Transverse colon (tissue), 4 donors: ENCODE measurements around the gene SHH.

Experiments used
- EP300 ChIP-seq: sonication (generic); formaldehyde crosslinking; IDR thresholded peaks from one replicate; pipeline ENCODE4 v1.6.1; 2017; ENCODE audit warnings: antibody characterized with exemption, low read depth
- POLR2A ChIP-seq: fragments of 450-650 bp; IDR thresholded peaks from one replicate; pipeline ENCODE4 v1.6.1; 2016; ENCODE audit warnings: antibody characterized with exemption, mild to moderate bottlenecking, moderate library complexity
- POLR2AphosphoS5 ChIP-seq, 3 donors: sonication (generic); formaldehyde crosslinking; IDR thresholded peaks; one replicate each; pipeline ENCODE4 v1.6.1; 2016; ENCODE audit warnings: antibody characterized with exemption in 3 of 3
- TF ChIP-seq, protein P1 (sequence below), 5 experiments: fragments of 200-600 bp in 3 of 5; fragments of 450-650 bp in 2 of 5; sonication (generic) in 3 of 5; IDR thresholded peaks; 1 replicate in 2 of 5; 2 replicates in 3 of 5; pipeline ENCODE4 v1.5.1; 2016 to 2017; ENCODE audit warnings: antibody characterized with exemption in 5 of 5, inconsistent platforms in 3 of 5, mild to moderate bottlenecking in 2 of 5, moderate library complexity in 1 of 5

DNA sequence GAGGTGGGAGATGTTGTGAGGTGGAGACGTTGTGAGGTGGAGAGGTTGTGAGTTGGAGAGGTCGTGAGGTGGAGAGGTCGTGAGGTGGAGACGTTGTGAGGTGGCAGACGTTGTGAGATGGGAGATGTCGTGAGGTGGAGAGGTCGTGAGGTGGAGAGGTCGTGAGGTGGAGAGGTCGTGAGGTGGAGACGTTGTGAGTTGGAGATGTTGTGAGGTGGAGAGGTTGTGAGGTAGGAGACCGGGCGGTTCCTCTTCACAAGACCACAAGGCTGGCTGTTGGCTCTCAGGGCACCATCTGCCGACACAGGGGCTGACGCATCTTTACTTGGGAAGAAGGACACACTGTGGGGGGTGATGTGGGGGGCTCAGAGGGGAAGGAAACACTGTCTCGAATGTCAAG, 34.7 kb upstream of the SHH start:
- TF ChIP-seq POLR2A = no peak
- TF ChIP-seq, protein P1, sequence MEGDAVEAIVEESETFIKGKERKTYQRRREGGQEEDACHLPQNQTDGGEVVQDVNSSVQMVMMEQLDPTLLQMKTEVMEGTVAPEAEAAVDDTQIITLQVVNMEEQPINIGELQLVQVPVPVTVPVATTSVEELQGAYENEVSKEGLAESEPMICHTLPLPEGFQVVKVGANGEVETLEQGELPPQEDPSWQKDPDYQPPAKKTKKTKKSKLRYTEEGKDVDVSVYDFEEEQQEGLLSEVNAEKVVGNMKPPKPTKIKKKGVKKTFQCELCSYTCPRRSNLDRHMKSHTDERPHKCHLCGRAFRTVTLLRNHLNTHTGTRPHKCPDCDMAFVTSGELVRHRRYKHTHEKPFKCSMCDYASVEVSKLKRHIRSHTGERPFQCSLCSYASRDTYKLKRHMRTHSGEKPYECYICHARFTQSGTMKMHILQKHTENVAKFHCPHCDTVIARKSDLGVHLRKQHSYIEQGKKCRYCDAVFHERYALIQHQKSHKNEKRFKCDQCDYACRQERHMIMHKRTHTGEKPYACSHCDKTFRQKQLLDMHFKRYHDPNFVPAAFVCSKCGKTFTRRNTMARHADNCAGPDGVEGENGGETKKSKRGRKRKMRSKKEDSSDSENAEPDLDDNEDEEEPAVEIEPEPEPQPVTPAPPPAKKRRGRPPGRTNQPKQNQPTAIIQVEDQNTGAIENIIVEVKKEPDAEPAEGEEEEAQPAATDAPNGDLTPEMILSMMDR (IDR thresholded peaks at IDR 0.05) = no peak
- no peak for TF ChIP-seq EP300
- TF ChIP-seq POLR2AphosphoS5 (IDR thresholded peaks at IDR 0.05) = no peak
